GM12801 (cell line): ENCODE measurements around the gene EFNA1.

Experiments
- TF ChIP-seq, protein P1 (sequence below): IDR thresholded peaks from one replicate; pipeline ENCODE4 v1.5.1; 2011; ENCODE audit warnings: control low read depth; ENCODE audit not compliant: insufficient read length; ENCODE audit errors: extremely low read depth

The EFNA1 gene

DNA sequence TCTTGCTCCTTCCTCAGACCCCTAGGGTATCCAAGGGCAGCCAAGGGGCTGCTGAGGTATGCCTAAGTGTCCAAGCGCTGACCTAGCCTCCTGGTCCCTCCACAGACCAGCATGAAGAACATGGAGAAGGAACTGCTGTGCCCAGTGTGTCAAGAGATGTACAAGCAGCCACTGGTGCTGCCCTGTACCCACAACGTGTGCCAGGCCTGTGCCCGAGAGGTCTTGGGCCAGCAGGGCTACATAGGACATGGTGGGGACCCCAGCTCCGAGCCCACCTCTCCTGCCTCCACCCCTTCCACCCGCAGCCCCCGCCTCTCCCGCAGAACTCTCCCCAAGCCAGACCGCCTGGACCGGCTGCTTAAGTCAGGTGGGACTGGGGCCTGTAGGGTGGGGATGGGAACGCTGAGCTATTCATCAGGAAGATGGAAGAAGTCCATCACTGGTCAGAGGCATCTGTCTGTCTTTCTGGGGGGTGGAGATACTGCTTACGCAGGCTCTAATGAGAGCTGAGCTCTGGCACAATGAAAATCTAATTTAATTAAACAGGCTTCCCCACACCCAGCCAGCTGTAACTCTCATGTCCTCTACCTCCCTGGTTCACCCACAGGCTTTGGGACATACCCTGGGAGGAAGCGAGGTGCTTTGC is 47.7 kb downstream of the EFNA1 start:
- TF ChIP-seq, protein P1, sequence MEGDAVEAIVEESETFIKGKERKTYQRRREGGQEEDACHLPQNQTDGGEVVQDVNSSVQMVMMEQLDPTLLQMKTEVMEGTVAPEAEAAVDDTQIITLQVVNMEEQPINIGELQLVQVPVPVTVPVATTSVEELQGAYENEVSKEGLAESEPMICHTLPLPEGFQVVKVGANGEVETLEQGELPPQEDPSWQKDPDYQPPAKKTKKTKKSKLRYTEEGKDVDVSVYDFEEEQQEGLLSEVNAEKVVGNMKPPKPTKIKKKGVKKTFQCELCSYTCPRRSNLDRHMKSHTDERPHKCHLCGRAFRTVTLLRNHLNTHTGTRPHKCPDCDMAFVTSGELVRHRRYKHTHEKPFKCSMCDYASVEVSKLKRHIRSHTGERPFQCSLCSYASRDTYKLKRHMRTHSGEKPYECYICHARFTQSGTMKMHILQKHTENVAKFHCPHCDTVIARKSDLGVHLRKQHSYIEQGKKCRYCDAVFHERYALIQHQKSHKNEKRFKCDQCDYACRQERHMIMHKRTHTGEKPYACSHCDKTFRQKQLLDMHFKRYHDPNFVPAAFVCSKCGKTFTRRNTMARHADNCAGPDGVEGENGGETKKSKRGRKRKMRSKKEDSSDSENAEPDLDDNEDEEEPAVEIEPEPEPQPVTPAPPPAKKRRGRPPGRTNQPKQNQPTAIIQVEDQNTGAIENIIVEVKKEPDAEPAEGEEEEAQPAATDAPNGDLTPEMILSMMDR: no peak

DNA sequence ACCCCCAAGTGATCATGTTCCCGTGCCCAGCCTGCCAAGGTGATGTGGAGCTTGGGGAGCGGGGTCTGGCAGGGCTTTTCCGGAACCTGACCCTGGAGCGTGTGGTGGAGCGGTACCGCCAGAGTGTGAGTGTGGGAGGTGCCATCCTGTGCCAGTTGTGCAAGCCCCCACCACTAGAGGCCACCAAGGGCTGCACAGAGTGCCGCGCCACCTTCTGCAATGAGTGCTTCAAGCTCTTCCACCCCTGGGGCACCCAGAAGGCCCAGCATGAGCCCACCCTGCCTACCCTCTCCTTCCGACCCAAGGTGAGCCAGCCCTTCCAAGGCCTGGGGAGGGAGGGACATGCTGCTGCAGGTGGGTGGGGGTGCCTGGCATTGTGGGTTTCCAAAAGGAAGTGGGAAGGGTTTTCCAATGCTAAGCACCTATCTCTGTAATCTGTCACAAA is 48.3 kb downstream of the EFNA1 start:
- TF ChIP-seq, protein P1: no peak

DNA sequence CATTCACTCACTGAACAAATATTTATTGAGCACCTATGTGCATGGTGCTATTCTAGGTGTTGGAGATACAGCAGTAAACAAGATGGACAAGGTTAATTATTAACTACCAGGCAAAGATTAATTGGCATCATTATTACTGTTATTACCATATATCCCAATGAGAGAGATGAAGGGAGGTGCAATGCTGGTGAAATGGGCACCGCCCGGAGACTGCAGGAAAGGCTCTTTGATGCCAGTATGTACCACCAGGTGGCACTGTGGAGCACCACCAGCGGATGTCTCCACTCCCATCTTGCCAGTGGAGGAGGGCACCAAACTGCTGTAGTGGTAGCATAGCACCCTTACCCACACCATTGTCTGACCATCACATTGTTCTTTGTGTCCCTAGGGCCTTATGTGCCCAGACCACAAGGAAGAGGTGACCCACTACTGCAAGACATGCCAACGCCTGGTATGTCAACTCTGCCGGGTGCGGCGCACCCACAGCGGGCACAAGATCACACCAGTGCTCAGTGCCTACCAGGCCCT is 48.9 kb downstream of the EFNA1 start:
- TF ChIP-seq, protein P1: peak; percentile 46

DNA sequence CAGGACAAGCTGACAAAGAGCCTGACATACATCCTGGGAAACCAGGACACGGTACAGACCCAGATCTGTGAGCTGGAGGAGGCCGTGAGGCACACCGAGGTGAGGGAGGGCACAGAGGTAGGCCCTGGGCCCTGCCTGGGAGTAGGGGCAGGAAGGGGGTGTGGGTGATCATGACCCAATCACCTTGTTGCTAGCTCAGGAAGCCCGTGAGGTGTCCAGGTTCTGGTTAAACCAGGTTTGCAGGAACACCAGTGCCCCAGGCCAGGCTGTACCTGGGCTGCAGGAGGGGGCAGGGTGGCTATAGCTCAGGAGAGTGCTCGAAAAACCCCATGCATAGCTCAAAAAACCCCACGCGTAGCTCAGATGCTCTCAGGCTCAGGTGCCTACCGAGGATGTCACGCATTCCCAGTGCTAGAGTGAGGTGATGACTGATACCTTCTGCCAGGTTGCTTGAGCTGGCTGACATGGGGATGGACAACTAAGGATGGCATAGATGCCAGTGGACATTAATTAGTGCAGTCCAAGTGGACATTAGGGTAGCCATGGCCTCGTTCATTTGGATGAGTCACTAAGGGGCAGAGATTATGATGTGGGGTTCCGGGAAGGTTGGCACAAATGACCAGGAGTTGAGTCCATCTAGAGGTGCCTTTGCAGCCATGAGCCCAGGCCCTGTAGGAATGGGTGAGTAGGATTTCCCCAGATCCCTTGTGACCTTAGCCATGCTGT is 49.7 kb downstream of the EFNA1 start:
- TF ChIP-seq, protein P1: no peak

DNA sequence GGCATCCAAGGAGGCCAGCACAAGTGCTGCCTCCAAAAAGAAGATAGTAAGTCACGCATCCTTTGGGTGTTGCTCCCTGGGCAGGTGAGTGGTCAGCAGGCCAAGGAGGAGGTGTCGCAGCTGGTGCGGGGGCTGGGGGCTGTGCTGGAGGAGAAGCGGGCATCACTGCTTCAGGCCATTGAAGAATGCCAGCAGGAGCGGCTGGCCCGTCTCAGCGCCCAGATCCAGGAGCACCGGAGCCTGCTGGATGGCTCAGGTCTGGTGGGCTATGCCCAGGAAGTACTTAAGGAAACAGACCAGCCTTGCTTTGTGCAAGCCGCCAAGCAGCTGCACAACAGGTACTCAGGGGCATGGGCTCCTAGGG is 50.2 kb downstream of the EFNA1 start:
- TF ChIP-seq, protein P1: no peak

DNA sequence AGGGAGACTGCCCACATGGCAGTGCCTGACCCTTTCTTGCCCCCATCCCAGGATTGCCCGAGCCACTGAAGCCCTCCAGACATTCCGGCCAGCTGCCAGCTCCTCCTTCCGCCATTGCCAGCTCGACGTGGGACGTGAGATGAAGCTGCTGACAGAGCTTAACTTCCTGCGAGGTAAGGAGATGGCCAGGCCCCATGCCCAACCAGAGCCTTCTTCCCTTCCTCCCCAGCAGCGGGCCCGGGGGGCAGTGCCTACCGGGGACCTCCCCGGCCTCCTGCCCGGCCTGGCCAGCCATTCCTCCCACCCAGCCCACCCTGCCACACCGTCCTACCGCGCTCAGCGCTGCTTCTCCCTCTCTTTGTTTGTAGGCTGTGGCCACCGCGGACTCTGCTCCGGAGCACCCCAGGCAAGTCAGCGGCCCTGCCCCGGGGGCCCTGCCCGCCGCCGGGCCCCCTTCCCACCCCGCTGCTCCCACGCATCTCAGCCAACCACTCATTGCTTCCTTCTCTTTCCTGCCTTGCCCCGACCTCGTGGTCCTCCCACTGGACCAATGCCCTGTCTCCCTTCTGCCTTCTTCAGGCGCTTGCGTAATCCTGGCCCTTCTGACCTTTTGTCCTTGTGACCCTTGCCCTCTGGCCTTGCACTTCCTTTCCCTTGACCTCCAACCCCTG is 50.9 kb downstream of the EFNA1 start:
- TF ChIP-seq, protein P1: no peak
